HG03469 (cell line): Measurements from ENCODE around the gene NOS1AP.
"Not testable (repeated sequence)": the region's sequence is repeated elsewhere in the genome, so short reads cannot be mapped to it uniquely, and the experiment has no call there.

Source experiments
- ATAC-seq: cut with Tn5 transposase; IDR thresholded peaks from one replicate; pipeline ENCODE4 v1.9.1; 2021; ENCODE audit warnings: mild to moderate bottlenecking, moderate library complexity, moderate number of reproducible peaks; ENCODE audit not compliant: unreplicated experiment

Gene NOS1AP

DNA sequence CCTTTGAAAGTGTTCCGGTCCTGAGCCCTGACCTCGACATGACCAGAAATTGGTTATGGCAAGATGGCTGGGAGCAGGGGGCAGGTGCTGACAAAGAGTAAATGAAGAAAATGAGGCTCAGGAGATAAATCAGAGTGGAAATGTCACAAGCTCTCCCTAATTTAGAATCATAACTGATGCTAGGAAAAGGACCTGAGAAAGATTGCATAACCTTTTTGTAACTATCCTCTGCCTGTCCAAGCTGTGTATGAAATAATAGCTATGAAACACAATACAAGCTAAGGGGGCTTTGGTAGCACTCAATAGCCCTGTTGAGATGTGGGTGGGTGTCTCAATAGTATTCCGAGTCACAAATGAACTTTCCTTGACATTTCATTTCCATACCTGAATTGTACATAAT, 12.9 kb upstream of the NOS1AP start:
- no peak for ATAC-seq

DNA sequence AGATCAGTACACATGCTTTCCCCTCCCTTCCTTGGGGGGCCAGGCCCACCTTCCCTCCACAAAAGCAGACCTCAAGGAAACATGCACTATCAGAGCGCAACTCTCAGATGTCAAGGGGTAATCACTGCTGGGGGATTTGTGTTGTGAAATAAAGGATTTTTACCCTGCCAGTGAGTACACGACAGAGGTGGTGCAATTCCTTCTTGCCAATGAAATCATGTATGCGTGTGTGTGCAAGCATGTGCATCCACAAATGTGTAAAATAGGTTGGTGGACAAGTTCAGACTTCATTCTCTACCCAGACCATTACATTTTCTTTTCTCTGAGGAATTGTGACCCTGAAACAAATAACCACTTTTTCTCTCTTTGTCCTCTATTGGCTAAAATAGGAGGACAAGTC, 9.8 kb upstream of the NOS1AP start:
- no peak for ATAC-seq

DNA sequence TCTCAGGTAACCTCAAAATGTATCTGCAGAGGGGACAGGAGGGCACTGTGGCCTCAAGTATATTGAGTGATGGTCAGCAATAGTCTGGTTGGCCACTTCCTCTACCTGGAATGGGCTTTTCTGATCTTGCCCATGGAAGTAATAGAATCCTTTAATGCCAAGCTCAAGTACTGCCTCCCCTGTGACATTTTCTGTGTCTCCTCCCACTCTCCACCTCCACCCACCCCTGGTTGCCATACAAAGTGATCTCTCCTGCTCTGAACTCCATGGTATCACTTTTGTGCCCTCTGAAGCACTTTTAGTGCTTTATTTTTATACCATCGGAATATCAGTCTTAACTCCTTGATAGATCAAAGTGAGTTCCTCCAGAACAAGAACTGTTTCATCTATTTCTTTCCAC, 9.2 kb upstream of the NOS1AP start:
- no peak for ATAC-seq

- ATAC-seq, result no peak
Measured at GRCh38 chr1:162062542-162063015, 6.9 kb upstream of the NOS1AP start.

DNA sequence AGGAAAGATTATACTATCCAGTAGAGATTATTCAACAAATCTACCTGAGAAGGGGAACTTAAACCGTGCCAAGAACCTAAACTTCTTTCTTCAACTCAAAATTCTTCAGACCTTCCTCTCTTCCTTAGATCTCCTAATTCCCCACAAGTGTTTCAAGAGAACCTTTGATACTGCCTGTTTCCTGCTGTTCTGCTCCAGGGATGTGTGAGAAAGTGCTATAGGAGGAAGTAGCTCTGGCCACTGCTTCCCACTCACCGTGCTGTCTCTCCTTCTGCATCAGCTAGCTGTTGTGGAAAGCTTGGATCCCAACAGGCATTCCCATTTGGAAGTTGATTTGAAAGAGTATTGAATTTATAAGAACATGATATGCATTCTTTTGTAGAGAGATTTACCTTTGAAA, 4.5 kb upstream of the NOS1AP start:
- no peak for ATAC-seq

GRCh38 chr1:162066836-162067235, 2.7 kb upstream of the NOS1AP start:
- ATAC-seq, result not testable (repeated sequence)

- no peak for ATAC-seq
Measured at GRCh38 chr1:162067466-162067865, 2.0 kb upstream of the NOS1AP start.

DNA sequence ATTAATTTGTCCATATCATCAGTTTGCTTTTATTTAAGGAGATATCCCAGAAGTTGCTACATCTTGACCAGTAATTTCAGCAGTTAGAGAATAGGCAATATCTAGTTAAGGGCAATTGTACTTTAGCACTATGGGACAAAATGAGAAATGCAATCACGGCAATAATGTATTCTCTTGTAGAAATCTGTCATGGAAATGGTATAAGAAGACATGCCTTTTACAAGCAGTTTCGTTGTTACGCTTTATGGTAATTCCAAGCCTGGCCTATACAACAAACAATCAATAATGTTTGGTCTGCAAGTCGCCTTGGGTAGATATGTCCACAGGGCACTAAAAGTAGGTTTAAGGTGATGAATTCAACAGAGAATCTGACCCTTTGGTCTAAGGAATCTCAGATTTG, 1.2 kb upstream of the NOS1AP start:
- no peak for ATAC-seq

- no peak for ATAC-seq
Measured at GRCh38 chr1:162070094-162070748, 730 bp downstream of the NOS1AP start.

- no peak for ATAC-seq
Measured at GRCh38 chr1:162070825-162071224, 1.3 kb downstream of the NOS1AP start.

DNA sequence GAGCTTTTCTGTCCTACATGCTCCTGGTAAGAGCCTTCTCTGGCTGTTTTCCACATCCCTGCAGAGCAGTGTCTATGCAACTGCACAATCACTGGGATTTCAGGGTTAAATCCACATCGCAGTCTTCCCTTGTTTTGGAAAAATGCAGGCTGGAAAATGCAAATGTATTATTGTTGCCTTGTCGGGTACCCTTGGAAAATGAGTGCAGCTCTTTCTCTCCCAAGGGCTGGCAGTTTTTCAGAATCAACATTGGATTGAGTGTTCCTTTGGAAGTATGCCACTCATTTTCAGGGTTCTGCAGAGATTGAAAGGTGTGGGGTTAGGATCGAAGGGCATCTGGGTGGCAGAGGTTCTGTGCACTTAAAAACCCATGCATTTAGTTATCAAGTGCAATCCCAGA, 3.2 kb downstream of the NOS1AP start:
- ATAC-seq, result no peak

DNA sequence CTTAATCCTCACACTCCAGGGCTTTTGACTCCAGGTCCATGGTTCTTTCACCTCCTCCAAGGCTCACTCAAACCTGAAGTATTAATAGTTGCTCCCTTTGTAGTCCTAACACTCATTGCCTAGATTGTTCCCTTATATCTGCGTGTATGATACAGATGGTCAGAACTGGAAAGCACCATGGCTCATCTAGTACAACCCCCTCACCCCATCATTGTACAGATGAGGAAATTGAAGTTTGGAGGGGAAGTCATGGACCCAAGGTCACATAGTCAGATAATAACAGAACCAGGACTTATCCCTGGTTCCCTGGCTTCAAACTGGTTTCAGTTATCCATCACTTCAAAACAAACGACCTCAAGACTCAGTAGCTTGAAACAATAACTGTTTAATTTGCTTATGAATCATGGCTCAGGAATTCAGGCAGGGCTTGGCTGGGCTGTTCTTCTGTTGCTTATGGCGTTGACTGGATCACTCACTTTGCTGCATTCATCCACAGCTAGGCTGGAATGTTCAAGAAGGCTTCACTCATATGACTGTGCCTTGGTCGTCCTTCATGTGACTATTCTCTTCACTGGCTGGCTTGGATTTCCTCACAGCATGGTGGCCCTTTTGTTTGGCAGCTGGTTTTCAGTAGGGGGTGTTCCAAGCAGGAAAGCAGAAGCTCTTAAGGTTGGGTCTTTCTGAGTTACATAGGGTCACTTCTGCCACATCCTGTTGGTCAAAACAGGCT, 5.0 kb downstream of the NOS1AP start:
- ATAC-seq, result no peak

- no peak for ATAC-seq
Measured at GRCh38 chr1:162075862-162076261, 6.4 kb downstream of the NOS1AP start.

DNA sequence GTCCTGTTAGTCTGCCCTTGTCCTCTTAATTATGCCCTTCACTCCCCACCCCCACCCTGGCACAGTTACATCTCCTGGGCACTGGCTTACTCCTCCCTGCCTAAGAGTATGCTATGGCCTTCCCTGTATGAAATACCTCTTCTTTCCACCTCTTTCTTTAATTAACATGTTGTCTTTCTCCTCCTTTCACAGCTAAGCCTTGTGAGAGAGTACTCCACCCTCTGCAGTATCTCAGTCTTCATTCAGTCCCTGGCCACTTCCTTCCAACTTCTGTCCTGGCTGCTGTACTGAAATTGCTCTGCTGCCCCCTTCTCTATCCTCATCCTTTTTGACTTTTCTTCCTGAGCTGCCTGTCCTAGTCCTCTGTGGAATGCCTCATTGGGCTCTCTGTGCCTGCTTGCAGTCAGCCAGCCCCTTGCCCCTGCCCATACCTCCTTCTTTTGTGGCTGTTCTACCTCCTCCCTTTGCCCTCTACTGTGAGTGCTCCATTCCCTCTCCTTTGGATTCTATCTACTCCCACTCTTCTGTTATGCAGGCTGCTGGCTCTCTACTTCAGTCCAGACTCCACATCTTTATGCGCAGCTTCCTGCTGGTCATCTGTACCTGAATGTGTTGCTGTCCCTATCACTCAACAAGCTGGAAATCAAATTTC, 8.3 kb downstream of the NOS1AP start:
- ATAC-seq, result no peak

- no peak for ATAC-seq
Measured at GRCh38 chr1:162079030-162079429, 9.5 kb downstream of the NOS1AP start.

DNA sequence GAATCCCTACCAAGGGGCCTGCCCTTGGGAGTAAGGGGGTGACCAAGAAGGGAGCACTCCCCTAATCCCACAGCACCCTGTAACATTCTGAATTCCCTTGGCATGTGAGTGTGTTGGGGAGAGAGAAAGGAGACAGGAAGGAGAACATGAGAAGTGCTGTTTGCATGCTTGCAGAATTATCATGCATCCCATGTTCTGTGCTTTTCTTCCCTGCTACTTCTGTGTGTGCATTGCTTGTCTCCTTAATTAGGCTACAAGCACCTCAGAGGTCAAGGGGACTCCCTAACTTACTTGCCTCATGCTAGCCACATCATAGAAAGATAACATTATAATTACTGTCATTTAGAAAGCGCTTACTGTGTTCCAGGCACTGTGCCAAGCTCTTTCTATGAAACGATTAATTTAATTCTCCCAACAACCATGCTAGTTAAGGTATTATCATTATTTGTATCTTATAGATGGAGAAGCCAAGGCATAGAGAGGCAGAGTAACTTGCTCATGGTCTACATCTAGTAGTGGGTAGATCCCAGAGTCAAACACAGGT, 11.1 kb downstream of the NOS1AP start:
- ATAC-seq, result no peak

DNA sequence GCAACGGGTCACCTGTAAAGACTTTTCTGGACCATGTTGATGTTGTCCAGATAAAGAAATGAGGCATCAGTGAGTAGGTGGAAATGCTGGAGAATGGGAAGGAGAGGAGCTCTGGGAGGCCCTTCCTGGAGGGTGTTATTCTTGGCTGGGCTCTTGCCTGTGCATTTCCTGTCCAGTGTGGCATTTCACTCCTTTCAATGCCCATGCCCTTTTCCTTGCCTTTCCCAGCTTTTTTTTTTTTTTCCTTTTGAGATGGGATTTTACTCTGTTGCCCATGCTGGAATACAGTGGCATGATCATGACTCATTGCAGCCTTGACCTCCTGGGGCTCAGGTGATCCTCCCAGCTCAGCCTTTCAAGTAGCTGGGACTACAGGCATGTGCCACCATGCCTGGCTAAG, 11.8 kb downstream of the NOS1AP start:
- no peak for ATAC-seq

DNA sequence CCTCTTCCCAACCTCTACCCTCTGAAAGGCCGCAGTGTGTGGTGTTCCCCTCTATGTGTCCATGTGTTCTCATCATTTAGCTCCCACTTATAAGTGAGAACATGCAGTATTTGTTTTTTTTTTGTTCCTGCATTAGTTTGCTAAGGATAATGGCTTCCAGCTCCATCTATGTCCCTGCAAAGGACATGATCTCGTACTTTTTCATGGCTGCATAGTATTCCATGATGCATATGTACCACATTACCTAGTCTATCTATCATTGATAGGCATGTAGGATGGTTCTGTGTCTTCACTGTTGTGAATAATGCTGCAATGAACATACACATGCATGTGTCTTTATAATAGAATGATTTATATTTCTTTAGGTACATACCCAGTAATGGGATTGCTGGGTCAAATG, 12.6 kb downstream of the NOS1AP start:
- ATAC-seq, result not testable (repeated sequence)

DNA sequence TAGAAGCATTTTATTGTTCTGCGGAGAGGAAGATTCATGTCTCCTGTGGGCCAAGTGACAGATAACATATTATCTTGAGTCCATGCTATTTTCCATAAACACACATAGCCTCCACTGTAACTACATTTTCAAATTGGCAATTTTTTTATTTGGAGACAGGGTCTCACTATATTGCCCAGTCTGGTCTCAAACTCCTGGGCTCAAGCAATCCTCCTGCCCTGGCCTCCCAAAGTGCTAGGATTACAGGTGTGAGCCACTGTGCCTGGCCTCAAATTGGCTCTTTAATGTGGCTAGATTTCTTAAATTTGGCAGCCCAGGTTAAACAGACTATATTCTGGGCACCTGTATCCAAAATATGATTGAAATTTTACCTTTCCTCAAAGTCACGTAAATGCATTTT, 13.8 kb downstream of the NOS1AP start:
- ATAC-seq, result no peak

DNA sequence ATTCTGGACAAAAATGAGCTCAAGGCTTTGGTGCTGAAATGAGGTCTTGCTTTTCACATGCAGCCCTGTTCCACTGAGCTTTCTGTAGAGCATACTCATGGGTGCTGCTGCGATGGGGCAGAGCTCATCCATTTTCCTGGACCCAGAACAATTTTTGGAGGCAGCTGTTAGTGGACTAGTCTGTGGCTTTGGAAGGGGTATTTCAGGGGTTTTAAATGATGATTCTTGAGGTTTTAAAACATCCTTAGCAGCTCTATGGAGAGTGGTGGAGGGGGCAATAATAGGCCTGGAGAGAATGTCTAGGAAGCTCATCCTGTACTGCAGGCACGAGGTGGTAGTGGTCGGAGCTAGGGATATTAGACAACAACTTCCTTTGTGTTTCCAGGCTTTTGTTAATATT, 16.5 kb downstream of the NOS1AP start:
- no peak for ATAC-seq

DNA sequence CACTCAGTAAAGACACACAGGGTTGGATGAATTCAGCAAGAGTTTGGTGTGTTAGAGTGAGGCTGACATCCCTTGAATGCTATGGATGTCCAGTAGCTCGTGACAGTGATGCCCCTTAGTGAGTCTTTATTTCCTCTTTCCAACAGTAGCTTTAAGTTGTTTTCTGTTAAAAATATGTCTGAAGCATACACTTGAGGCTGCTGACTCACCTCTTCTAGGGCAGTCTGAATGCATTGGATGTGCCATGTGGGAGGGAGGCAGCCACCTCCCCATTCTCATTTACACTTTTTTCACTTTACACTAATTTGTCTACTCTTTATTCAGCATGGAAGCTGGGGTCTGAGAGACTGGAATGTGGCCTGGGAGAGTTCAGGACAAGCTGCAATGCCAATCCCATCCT, 17.6 kb downstream of the NOS1AP start:
- no peak for ATAC-seq

DNA sequence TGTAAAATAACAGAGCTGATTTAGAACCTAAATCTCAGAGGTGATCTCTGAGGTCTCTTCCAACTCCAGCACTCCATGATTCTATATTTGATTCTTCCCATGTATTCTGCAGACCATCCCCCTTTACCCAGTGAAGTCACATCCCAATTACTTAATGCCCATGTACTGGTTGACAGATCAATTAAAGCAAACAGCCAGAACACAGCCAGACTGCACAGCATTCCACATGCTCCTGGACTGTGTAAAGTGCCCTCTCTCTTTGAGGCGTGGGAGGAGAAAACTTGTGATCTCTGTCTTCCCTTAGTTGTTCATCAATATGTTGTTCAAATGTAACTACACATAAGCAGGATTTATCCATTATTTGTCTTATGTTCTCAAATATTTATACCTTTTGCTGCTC, 18.1 kb downstream of the NOS1AP start:
- no peak for ATAC-seq
